ENCODE results near the gene SLC30A10. TPM values are rescaled to one million over a fixed set of nuclear protein-coding genes. Genes with fewer than 3 reads are reported as not detected.

The SLC30A10 gene
- total RNA-seq, 1 donor from 2014 or later = not detected

DNA sequence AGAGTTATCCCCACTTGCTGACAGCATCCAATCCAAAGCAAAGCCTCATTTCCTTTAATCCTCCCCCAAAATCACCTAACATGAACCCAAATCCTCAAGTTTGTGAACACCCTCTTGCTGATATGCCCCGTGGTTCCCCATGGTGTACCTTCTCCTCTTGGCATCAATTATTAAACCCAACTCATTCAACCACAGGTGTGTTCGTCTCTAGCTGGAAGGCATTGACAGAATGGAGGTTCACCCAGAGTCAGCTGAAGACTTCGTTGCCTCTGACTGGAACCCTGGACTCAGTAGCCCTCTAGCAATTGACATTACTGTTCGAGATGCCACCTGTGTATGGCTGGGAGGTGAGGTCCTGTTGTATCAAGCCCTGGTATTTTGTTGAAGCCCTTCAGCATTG lies 22.8 kb downstream of the SLC30A10 start:
- TF ChIP-seq, protein P1, sequence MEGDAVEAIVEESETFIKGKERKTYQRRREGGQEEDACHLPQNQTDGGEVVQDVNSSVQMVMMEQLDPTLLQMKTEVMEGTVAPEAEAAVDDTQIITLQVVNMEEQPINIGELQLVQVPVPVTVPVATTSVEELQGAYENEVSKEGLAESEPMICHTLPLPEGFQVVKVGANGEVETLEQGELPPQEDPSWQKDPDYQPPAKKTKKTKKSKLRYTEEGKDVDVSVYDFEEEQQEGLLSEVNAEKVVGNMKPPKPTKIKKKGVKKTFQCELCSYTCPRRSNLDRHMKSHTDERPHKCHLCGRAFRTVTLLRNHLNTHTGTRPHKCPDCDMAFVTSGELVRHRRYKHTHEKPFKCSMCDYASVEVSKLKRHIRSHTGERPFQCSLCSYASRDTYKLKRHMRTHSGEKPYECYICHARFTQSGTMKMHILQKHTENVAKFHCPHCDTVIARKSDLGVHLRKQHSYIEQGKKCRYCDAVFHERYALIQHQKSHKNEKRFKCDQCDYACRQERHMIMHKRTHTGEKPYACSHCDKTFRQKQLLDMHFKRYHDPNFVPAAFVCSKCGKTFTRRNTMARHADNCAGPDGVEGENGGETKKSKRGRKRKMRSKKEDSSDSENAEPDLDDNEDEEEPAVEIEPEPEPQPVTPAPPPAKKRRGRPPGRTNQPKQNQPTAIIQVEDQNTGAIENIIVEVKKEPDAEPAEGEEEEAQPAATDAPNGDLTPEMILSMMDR (IDR thresholded peaks at IDR 0.05; ENCODE audit: insufficient read depth, low read length, severe bottlenecking) = no peak
- Histone ChIP-seq H3K36me3 (ENCODE audit: control insufficient read depth, insufficient read depth, low read length) (no peaks in the 10 kb centered on the region), H3K4me3 (ENCODE audit: low read depth, low read length) (no peak overlapping the region), H3K27me3 (ENCODE audit: control insufficient read depth, insufficient read depth, low read length) (no peaks in the 10 kb centered on the region)
- DNase-seq (ENCODE audit: low read depth) = no peak
- FAIRE-seq = no peak

DNA sequence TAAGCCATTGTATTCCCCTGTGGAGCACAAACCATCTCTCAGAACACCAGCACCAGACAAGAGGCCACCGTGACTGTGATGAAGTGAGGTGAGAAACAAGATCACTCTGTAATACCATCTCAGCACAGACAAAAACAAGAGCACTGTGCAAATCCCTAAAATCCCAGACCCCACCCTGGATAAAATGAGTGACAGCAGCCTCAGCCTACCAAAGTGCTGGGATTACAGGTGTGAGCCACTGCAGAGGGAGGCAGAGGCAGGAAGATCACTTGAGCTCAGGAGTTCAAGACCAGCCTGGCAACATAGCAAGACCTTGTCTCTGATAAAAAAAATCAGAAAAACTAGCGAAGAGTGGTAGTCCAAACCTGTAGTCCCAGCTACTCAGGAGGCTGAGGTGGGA lies 23.4 kb downstream of the SLC30A10 start:
- H3K36me3 ChIP-seq (ENCODE audit: control insufficient read depth, insufficient read depth, low read length) = no peaks in the 10 kb centered on the region
- FAIRE-seq (no peak), DNase-seq (ENCODE audit: low read depth) (no peak)
- H3K4me3 ChIP-seq (ENCODE audit: low read depth, low read length) = no peak overlapping the region
- H3K27me3 ChIP-seq (ENCODE audit: control insufficient read depth, insufficient read depth, low read length) = no peaks in the 10 kb centered on the region
- TF ChIP-seq, protein P1 (IDR thresholded peaks at IDR 0.05; ENCODE audit: insufficient read depth, low read length, severe bottlenecking) = no peak

GRCh38 chr1:219903353-219903871 lies 24.9 kb downstream of the SLC30A10 start:
- TF ChIP-seq, protein P1 (IDR thresholded peaks at IDR 0.05; ENCODE audit: insufficient read depth, low read length, severe bottlenecking) = no peak
- Histone ChIP-seq H3K4me3 (ENCODE audit: low read depth, low read length) (no peak overlapping the region), H3K36me3 (ENCODE audit: control insufficient read depth, insufficient read depth, low read length) (no peaks in the 10 kb centered on the region), H3K27me3 (ENCODE audit: control insufficient read depth, insufficient read depth, low read length) (no peaks in the 10 kb centered on the region)
- FAIRE-seq (no peak), DNase-seq (ENCODE audit: low read depth) (no peak)

DNA sequence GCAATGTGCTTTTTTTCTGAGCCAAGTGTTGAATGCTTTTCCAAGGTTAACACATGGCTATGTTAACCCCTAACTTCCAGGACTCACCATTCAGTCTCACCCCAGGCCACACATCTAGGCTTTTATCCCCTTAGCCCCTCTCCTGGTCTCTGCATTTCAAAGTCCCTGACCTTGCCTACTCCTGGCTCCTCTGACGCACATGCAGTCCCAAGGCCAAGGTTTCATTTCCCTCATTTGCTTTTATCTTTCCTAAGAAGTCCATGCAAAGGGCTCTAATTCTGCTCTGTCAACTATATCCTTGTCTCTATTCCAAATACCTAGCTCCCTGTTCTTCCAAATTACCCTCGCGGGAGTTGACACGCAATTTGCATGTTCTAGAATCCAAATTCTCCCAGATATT lies 25.4 kb downstream of the SLC30A10 start:
- no peak for FAIRE-seq
- H3K36me3 ChIP-seq (ENCODE audit: control insufficient read depth, insufficient read depth, low read length) = no peaks in the 10 kb centered on the region
- H3K4me3 ChIP-seq (ENCODE audit: low read depth, low read length) = no peak overlapping the region
- TF ChIP-seq, protein P1 (IDR thresholded peaks at IDR 0.05; ENCODE audit: insufficient read depth, low read length, severe bottlenecking) = no peak
- no peak for DNase-seq (ENCODE audit: low read depth)
- no peaks in the 10 kb centered on the region for H3K27me3 ChIP-seq (ENCODE audit: control insufficient read depth, insufficient read depth, low read length)

GRCh38 chr1:219900882-219901281 lies 27.5 kb downstream of the SLC30A10 start:
- TF ChIP-seq, protein P1 (IDR thresholded peaks at IDR 0.05; ENCODE audit: insufficient read depth, low read length, severe bottlenecking) = no peak
- no peak for FAIRE-seq
- Histone ChIP-seq H3K4me3 (ENCODE audit: low read depth, low read length) (no peak overlapping the region), H3K36me3 (ENCODE audit: control insufficient read depth, insufficient read depth, low read length) (no peaks in the 10 kb centered on the region), H3K27me3 (ENCODE audit: control insufficient read depth, insufficient read depth, low read length) (no peaks in the 10 kb centered on the region)
- no peak for DNase-seq (ENCODE audit: low read depth)

DNA sequence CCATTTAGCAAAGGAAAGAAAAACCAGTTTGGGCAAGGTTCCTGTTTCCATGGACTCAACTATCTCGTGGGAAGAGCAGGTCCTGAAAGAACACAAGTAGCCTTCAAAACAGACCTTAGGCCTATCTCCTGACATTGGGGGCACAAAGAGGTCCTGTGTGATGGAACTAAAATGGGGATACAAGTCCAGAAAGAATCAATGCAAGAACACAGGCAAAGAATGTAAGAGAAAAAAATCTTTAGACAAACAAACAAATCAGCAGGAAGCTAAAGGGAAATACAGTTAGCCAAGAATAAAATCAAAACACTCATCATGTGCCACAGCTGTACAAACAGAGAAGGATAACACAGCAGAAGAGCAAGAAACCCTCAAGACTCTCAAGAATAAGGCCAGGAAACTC lies 28.2 kb downstream of the SLC30A10 start:
- Histone ChIP-seq H3K4me3 (ENCODE audit: low read depth, low read length) (no peak overlapping the region), H3K27me3 (ENCODE audit: control insufficient read depth, insufficient read depth, low read length) (no peaks in the 10 kb centered on the region), H3K36me3 (ENCODE audit: control insufficient read depth, insufficient read depth, low read length) (no peaks in the 10 kb centered on the region)
- DNase-seq (ENCODE audit: low read depth) (no peak), FAIRE-seq (no peak)
- TF ChIP-seq, protein P1 (IDR thresholded peaks at IDR 0.05; ENCODE audit: insufficient read depth, low read length, severe bottlenecking) = no peak

Data from bronchial epithelial cell (primary cell).